ENCODE results near the gene ZNF521. TPM values are rescaled to one million over a fixed set of nuclear protein-coding genes. Genes with fewer than 3 reads are reported as not detected.

Gene ZNF521
- total RNA-seq, 1 experiment from 2014 or later: 0.04 TPM

DNA sequence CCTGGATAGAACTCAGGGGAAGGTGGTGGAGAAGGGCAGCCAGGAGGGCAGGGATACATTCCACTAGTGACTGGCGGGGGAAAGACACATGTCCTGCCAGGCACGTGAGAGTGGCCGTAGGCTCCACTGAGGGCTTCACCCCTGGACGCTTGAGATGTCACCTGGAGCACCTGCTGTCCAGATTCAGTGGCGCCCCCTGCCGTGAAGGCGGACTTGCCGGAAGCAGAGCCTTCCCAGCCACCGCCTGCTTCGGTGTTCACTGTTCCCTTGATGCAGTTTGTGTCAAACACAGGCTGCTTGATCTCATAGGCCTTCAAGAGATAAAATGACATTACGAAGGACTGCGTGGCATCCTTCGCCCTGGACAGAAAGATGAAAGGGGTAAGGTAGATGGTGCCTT lies 335.3 kb downstream of the ZNF521 start:
- no peak for DNase-seq
- TF ChIP-seq EZH2phosphoT487 (IDR thresholded peaks at IDR 0.05; ENCODE audit: borderline replicate concordance, low read length): no peak
- TF ChIP-seq, protein P1, sequence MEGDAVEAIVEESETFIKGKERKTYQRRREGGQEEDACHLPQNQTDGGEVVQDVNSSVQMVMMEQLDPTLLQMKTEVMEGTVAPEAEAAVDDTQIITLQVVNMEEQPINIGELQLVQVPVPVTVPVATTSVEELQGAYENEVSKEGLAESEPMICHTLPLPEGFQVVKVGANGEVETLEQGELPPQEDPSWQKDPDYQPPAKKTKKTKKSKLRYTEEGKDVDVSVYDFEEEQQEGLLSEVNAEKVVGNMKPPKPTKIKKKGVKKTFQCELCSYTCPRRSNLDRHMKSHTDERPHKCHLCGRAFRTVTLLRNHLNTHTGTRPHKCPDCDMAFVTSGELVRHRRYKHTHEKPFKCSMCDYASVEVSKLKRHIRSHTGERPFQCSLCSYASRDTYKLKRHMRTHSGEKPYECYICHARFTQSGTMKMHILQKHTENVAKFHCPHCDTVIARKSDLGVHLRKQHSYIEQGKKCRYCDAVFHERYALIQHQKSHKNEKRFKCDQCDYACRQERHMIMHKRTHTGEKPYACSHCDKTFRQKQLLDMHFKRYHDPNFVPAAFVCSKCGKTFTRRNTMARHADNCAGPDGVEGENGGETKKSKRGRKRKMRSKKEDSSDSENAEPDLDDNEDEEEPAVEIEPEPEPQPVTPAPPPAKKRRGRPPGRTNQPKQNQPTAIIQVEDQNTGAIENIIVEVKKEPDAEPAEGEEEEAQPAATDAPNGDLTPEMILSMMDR (conservative IDR thresholded peaks at IDR 0.05; ENCODE audit: low read depth, low read length): peak; percentile 25; the same call in 1 of the 2 replicates
- Histone ChIP-seq H3K9ac (ENCODE audit: low read length) (no peak overlapping the region), H3K79me2 (ENCODE audit: low read length) (no peaks in the 10 kb centered on the region), H3K27ac (ENCODE audit: low read length) (no peak overlapping the region), H2AFZ (ENCODE audit: low read length) (no peak overlapping the region), H3K36me3 (ENCODE audit: low read depth, low read length) (no peaks in the 10 kb centered on the region), H4K20me1 (ENCODE audit: low read length) (no peaks in the 10 kb centered on the region), H3F3A (ENCODE audit: low read length, unreplicated experiment) (no peaks in the 10 kb centered on the region), H3K9me2 (replicated peaks; ENCODE audit: low read length) (no peaks in the 10 kb centered on the region), H3K27me3 (ENCODE audit: low read length) (peaks cover 29% of the 10 kb centered on the region), H3K4me3 (ENCODE audit: low read length) (no peak overlapping the region), H3K4me2 (ENCODE audit: low read length) (no peak overlapping the region), H3K9me3 (ENCODE audit: low read length) (no peaks in the 10 kb centered on the region), H3K4me1 (ENCODE audit: insufficient read depth, low read length) (no peaks in the 10 kb centered on the region)
- intact Hi-C loops (cut with micrococcal nuclease): no loop called here
- ChIA-PET POLR2A (ENCODE audit: unreplicated experiment) (no interaction called here), CTCF (no interaction called here)
- no peak for ATAC-seq
- BruUV-seq (replicated peaks): no TSS peak

DNA sequence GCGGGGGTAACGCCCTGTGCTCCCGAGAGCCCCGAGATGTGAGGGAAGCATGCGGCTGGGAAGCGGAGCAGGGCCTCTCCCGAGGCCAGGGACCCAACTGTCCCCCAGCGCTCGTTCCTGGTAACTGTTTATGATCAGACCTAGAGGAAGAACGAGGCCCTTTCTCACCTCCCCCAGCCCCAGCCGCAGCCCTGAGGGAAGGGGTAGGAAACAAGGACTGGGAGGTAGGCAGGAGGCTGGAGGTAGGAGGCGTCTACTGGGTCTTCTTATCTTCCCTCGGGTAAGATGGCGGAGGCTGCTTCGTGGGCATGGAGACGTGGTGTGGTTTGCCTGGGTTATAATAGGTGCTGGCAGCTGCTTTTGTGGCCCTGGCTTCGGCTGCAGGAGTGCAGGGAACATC lies 335.8 kb downstream of the ZNF521 start:
- intact Hi-C loops (cut with micrococcal nuclease): no loop called here
- BruUV-seq (replicated peaks): no TSS peak
- Histone ChIP-seq H3K79me2 (ENCODE audit: low read length) (no peaks in the 10 kb centered on the region), H3K4me3 (ENCODE audit: low read length) (no peak overlapping the region), H3K9me2 (replicated peaks; ENCODE audit: low read length) (no peaks in the 10 kb centered on the region), H3K27me3 (ENCODE audit: low read length) (peaks cover 26% of the 10 kb centered on the region), H3K36me3 (ENCODE audit: low read depth, low read length) (no peaks in the 10 kb centered on the region), H3F3A (ENCODE audit: low read length, unreplicated experiment) (no peaks in the 10 kb centered on the region), H3K4me2 (ENCODE audit: low read length) (no peak overlapping the region), H2AFZ (ENCODE audit: low read length) (no peak overlapping the region), H3K27ac (ENCODE audit: low read length) (no peak overlapping the region), H3K9me3 (ENCODE audit: low read length) (no peaks in the 10 kb centered on the region), H3K9ac (ENCODE audit: low read length) (no peak overlapping the region), H4K20me1 (ENCODE audit: low read length) (no peaks in the 10 kb centered on the region), H3K4me1 (ENCODE audit: insufficient read depth, low read length) (no peaks in the 10 kb centered on the region)
- TF ChIP-seq EZH2 (IDR thresholded peaks at IDR 0.05; ENCODE audit: low read length, unreplicated experiment) (no peak), EZH2phosphoT487 (IDR thresholded peaks at IDR 0.05; ENCODE audit: borderline replicate concordance, low read length) (no peak)
- TF ChIP-seq, protein P1 (conservative IDR thresholded peaks at IDR 0.05; ENCODE audit: low read depth, low read length): no peak
- CTCF ChIA-PET: no interaction called here
- POLR2A ChIA-PET (ENCODE audit: unreplicated experiment): no interaction called here
- DNase-seq: no peak
- no peak for ATAC-seq
